GM23338 (cell line): ENCODE measurements around the gene HHATL. TPM values are rescaled to one million over a fixed set of nuclear protein-coding genes. Genes with fewer than 3 reads are reported as not detected.

ENCODE experiments used
- ATAC-seq: fragments of 200-7000 bp; cut with Tn5 transposase; 3 replicates; pipeline ENCODE4 v1.9.1; 2020
- DNase-seq: peaks from one replicate; pipeline ENCODE4 v3.0.0-alpha.2; 2015; ENCODE audit warnings: low spot score
- H2AFZ ChIP-seq: fragments of 200-600 bp; sonication (generic); 2 replicates; pipeline ENCODE4 v1.8.0; 2016; ENCODE audit warnings: antibody characterized with exemption, mild to moderate bottlenecking, moderate library complexity
- H3F3A ChIP-seq: fragments of 200-600 bp; sonication (generic); replicated peaks from 2 replicates; pipeline ENCODE4 v1.8.0; 2017; ENCODE audit warnings: antibody characterized with exemption, mixed run types, low read depth
- H3K27ac ChIP-seq: fragments of 200-600 bp; sonication (generic); 2 replicates; pipeline ENCODE4 v1.6.1; 2016; ENCODE audit warnings: low read depth
- H3K27me3 ChIP-seq: fragments of 200-600 bp; sonication (generic); 2 replicates; pipeline ENCODE4 v1.8.0; 2016; ENCODE audit warnings: mild to moderate bottlenecking, mixed run types, moderate library complexity; ENCODE audit not compliant: insufficient read depth
- H3K36me3 ChIP-seq: fragments of 200-600 bp; sonication (generic); 2 replicates; pipeline ENCODE4 v1.8.0; 2016; ENCODE audit warnings: mild to moderate bottlenecking; ENCODE audit not compliant: insufficient read depth
- H3K4me1 ChIP-seq: fragments of 200-600 bp; sonication (generic); 2 replicates; pipeline ENCODE4 v1.8.0; 2016; ENCODE audit warnings: mild to moderate bottlenecking, moderate library complexity; ENCODE audit not compliant: insufficient read depth
- H3K4me2 ChIP-seq: fragments of 200-600 bp; sonication (generic); 2 replicates; pipeline ENCODE4 v1.7.1; 2017; ENCODE audit warnings: mixed run types
- H3K4me3 ChIP-seq: fragments of 200-600 bp; sonication (generic); 2 replicates; pipeline ENCODE4 v1.6.1; 2016; ENCODE audit warnings: mixed run types
- H3K79me2 ChIP-seq: fragments of 200-600 bp; sonication (generic); replicated peaks from 2 replicates; pipeline ENCODE4 v1.8.0; 2017; ENCODE audit warnings: mild to moderate bottlenecking; ENCODE audit not compliant: insufficient read depth
- H3K9me2 ChIP-seq: fragments of 200-600 bp; sonication (generic); 2 replicates; pipeline ENCODE4 v1.8.0; 2017; ENCODE audit not compliant: insufficient read depth
- H4K20me1 ChIP-seq: fragments of 200-600 bp; sonication (generic); replicated peaks from 2 replicates; pipeline ENCODE4 v1.8.0; 2017; ENCODE audit warnings: mild to moderate bottlenecking; ENCODE audit not compliant: insufficient read depth
- H3K27ac Mint-ChIP-seq: 2 replicates; pipeline ENCODE4 v1.8.0; 2020; ENCODE audit warnings: inconsistent platforms, mild to moderate bottlenecking, moderate library complexity, mixed read lengths
- H3K27me3 Mint-ChIP-seq: 3 replicates; pipeline ENCODE4 v1.8.0; 2022; ENCODE audit warnings: low read depth, mild to moderate bottlenecking, moderate library complexity, mixed read lengths, inconsistent platforms; ENCODE audit not compliant: insufficient read depth, poor library complexity
- H3K36me3 Mint-ChIP-seq: 3 replicates; pipeline ENCODE4 v1.8.0; 2021; ENCODE audit warnings: low read depth, mild to moderate bottlenecking, inconsistent platforms, moderate library complexity, mixed read lengths
- H3K4me1 Mint-ChIP-seq: 3 replicates; pipeline ENCODE4 v1.8.0; 2020; ENCODE audit warnings: mild to moderate bottlenecking, inconsistent platforms, mixed read lengths
- H3K4me3 Mint-ChIP-seq: 3 replicates; pipeline ENCODE4 v1.8.0; 2021; ENCODE audit warnings: moderate library complexity, mild to moderate bottlenecking, inconsistent platforms, mixed read lengths
- H3K9me3 Mint-ChIP-seq: 3 replicates; pipeline ENCODE4 v1.8.0; 2020; ENCODE audit warnings: moderate library complexity, mild to moderate bottlenecking, inconsistent platforms, mixed read lengths
- CREB1 ChIP-seq: fragments of 250-450 bp; sonication (Bioruptor Pico); IDR thresholded peaks from 2 replicates; pipeline ENCODE4 v1.5.0; 2020; ENCODE audit warnings: low read depth, mild to moderate bottlenecking, moderate library complexity
- EZH2 ChIP-seq: fragments of 200-600 bp; sonication (generic); IDR thresholded peaks from one replicate; pipeline ENCODE4 v1.8.0; 2017; ENCODE audit warnings: antibody characterized with exemption, mild to moderate bottlenecking, low read depth; ENCODE audit not compliant: unreplicated experiment
- EZH2phosphoT487 ChIP-seq: fragments of 200-600 bp; sonication (generic); IDR thresholded peaks from one replicate; pipeline ENCODE4 v1.8.1; 2018; ENCODE audit warnings: antibody characterized with exemption; ENCODE audit not compliant: unreplicated experiment
- JUNB ChIP-seq: IDR thresholded peaks from one replicate; pipeline ENCODE4 v1.6.1; 2016; ENCODE audit warnings: antibody characterized with exemption; ENCODE audit not compliant: unreplicated experiment
- NANOG ChIP-seq: IDR thresholded peaks from 2 replicates; pipeline ENCODE4 v1.6.1; 2016; ENCODE audit warnings: antibody characterized with exemption, borderline replicate concordance
- POLR2AphosphoS5 ChIP-seq: IDR thresholded peaks from 2 replicates; pipeline ENCODE4 v1.6.1; 2016; ENCODE audit warnings: antibody characterized with exemption, low read depth
- ZNF114 ChIP-seq: fragments of 250-450 bp; sonication (Bioruptor Pico); IDR thresholded peaks from 2 replicates; pipeline ENCODE4 v1.5.0; 2020; ENCODE audit warnings: mild to moderate bottlenecking, moderate library complexity
- ZNF331 ChIP-seq: fragments of 250-450 bp; sonication (Bioruptor Pico); IDR thresholded peaks from 2 replicates; pipeline ENCODE4 v1.5.0; 2020; ENCODE audit warnings: low read depth, mild to moderate bottlenecking, moderate library complexity
- polyA plus RNA-seq: library from polyadenylated mRNA; unstranded; fragments of >200 nt; fragmentation: Nextera tagmentation; extraction: Ambion mirVana; gene quantifications from 2 replicates; pipeline ENCODE4 v1.2.1, GENCODE V29; 2016
- total RNA-seq: library from RNA; depleted of rRNA; stranded (reverse); fragments of >200 nt; shearing (Covaris generic); gene quantifications from 2 replicates; pipeline ENCODE4 v1.2.3, GENCODE V29; 2014
- TF ChIP-seq, protein P1 (sequence below): fragments of 250-450 bp; sonication (Bioruptor Pico); IDR thresholded peaks from 2 replicates; pipeline ENCODE4 v1.5.0; 2020; ENCODE audit warnings: mild to moderate bottlenecking, moderate library complexity
- TF ChIP-seq, protein P2 (sequence below), 2 experiments: fragments of 200-600 bp in 1 of 2; sonication (generic) in 1 of 2; conservative IDR thresholded peaks; 2 replicates each; pipeline versions ENCODE4 v1.5.1 to v1.6.1; 2016 to 2017; ENCODE audit warnings: antibody characterized with exemption in 2 of 2, low read depth in 2 of 2, mild to moderate bottlenecking in 2 of 2, moderate library complexity in 1 of 2
- TF ChIP-seq, protein P3 (sequence below): IDR thresholded peaks from 2 replicates; pipeline ENCODE4 v1.6.1; 2016; ENCODE audit warnings: antibody characterized with exemption

Gene HHATL
- total and polyA plus RNA-seq, 2 experiments from 2014 or later, result not detected

DNA sequence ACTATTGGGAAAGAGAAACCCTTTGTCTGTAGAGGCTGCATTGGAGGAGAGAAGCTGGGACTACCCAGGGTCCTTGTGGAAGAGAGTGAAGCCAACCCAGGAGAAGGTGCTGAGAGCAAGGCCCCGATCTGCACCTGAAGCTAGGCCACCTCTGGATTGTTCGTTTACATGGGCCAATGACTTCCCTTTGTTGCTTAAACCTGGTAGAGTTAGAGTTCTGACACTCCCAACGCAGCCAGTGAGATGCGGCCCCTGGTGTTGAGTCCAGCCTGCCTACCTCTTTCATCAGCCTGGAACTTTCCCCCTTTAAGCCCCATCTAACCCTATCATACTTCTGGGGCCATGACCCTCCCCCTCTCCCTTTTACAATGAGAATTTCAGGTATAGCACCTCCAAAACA is 39.7 kb upstream of the HHATL start (continued):
- TF ChIP-seq, protein P1, sequence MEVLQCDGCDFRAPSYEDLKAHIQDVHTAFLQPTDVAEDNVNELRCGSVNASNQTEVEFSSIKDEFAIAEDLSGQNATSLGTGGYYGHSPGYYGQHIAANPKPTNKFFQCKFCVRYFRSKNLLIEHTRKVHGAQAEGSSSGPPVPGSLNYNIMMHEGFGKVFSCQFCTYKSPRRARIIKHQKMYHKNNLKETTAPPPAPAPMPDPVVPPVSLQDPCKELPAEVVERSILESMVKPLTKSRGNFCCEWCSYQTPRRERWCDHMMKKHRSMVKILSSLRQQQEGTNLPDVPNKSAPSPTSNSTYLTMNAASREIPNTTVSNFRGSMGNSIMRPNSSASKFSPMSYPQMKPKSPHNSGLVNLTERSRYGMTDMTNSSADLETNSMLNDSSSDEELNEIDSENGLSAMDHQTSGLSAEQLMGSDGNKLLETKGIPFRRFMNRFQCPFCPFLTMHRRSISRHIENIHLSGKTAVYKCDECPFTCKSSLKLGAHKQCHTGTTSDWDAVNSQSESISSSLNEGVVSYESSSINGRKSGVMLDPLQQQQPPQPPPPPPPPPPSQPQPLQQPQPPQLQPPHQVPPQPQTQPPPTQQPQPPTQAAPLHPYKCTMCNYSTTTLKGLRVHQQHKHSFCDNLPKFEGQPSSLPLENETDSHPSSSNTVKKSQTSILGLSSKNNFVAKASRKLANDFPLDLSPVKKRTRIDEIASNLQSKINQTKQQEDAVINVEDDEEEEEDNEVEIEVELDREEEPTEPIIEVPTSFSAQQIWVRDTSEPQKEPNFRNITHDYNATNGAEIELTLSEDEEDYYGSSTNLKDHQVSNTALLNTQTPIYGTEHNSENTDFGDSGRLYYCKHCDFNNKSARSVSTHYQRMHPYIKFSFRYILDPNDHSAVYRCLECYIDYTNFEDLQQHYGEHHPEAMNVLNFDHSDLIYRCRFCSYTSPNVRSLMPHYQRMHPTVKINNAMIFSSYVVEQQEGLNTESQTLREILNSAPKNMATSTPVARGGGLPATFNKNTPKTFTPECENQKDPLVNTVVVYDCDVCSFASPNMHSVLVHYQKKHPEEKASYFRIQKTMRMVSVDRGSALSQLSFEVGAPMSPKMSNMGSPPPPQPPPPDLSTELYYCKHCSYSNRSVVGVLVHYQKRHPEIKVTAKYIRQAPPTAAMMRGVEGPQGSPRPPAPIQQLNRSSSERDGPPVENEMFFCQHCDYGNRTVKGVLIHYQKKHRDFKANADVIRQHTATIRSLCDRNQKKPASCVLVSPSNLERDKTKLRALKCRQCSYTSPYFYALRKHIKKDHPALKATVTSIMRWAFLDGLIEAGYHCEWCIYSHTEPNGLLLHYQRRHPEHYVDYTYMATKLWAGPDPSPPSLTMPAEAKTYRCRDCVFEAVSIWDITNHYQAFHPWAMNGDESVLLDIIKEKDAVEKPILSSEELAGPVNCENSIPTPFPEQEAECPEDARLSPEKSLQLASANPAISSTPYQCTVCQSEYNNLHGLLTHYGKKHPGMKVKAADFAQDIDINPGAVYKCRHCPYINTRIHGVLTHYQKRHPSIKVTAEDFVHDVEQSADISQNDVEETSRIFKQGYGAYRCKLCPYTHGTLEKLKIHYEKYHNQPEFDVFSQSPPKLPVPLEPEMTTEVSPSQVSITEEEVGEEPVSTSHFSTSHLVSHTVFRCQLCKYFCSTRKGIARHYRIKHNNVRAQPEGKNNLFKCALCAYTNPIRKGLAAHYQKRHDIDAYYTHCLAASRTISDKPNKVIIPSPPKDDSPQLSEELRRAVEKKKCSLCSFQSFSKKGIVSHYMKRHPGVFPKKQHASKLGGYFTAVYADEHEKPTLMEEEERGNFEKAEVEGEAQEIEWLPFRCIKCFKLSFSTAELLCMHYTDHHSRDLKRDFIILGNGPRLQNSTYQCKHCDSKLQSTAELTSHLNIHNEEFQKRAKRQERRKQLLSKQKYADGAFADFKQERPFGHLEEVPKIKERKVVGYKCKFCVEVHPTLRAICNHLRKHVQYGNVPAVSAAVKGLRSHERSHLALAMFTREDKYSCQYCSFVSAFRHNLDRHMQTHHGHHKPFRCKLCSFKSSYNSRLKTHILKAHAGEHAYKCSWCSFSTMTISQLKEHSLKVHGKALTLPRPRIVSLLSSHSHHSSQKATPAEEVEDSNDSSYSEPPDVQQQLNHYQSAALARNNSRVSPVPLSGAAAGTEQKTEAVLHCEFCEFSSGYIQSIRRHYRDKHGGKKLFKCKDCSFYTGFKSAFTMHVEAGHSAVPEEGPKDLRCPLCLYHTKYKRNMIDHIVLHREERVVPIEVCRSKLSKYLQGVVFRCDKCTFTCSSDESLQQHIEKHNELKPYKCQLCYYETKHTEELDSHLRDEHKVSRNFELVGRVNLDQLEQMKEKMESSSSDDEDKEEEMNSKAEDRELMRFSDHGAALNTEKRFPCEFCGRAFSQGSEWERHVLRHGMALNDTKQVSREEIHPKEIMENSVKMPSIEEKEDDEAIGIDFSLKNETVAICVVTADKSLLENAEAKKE (CRISPR knock-in tag), result no peak
- no peak for TF ChIP-seq EZH2phosphoT487

DNA sequence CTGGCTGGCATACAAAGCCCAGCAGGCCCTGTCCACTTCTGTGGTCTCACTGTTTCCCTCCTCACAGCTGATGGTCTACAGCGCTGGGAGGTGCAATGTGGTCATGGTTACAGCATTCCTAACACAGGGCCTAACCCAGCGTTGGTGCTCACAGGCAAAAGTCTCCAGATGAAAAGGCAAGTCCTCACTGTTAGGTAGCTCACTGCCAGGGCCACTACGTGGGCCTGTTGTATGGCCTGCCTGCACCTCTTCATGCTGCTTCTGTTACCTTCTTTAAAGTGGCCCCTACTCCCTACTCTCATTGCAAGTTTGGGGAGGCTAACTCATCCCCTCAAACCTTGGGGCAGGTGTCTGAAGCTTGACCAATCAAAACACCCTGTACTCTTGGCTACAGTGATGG is 39.2 kb upstream of the HHATL start:
- H3K27ac ChIP-seq, result no peak overlapping the region
- Mint-ChIP-seq H3K36me3 (no peaks in the 10 kb centered on the region), H3K9me3 (peaks cover 6% of the 10 kb centered on the region; the same call in 1 of the 3 replicates), H3K4me3 (no peak overlapping the region), H3K4me1 (peaks cover 12% of the 10 kb centered on the region; the same call in 1 of the 3 replicates), H3K27me3 (peaks cover 4% of the 10 kb centered on the region), H3K27ac (no peak overlapping the region)
- H3K36me3 ChIP-seq, result no peaks in the 10 kb centered on the region
- H3K4me2 ChIP-seq, result no peak overlapping the region
- H2AFZ ChIP-seq, result no peak overlapping the region
- no peaks in the 10 kb centered on the region for H3K4me1 ChIP-seq
- H3K4me3 ChIP-seq, result no peak overlapping the region
- ATAC-seq (no peak), DNase-seq (no peak)
- 0 out of 2 replicates have a peak, but pooled peaks cover 2% of the 10 kb centered on the region for H3K9me2 ChIP-seq
- no peaks in the 10 kb centered on the region for H3K79me2 ChIP-seq
- H3K27me3 ChIP-seq, result no peaks in the 10 kb centered on the region
- no peaks in the 10 kb centered on the region for H3F3A ChIP-seq
- no peaks in the 10 kb centered on the region for H4K20me1 ChIP-seq
- TF ChIP-seq JUNB, result no peak
- no peak for TF ChIP-seq CREB1 (CRISPR knock-in tag)
- TF ChIP-seq EZH2phosphoT487, result no peak
- no peak for TF ChIP-seq NANOG
- TF ChIP-seq, protein P2, sequence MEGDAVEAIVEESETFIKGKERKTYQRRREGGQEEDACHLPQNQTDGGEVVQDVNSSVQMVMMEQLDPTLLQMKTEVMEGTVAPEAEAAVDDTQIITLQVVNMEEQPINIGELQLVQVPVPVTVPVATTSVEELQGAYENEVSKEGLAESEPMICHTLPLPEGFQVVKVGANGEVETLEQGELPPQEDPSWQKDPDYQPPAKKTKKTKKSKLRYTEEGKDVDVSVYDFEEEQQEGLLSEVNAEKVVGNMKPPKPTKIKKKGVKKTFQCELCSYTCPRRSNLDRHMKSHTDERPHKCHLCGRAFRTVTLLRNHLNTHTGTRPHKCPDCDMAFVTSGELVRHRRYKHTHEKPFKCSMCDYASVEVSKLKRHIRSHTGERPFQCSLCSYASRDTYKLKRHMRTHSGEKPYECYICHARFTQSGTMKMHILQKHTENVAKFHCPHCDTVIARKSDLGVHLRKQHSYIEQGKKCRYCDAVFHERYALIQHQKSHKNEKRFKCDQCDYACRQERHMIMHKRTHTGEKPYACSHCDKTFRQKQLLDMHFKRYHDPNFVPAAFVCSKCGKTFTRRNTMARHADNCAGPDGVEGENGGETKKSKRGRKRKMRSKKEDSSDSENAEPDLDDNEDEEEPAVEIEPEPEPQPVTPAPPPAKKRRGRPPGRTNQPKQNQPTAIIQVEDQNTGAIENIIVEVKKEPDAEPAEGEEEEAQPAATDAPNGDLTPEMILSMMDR (conservative IDR thresholded peaks at IDR 0.05; ENCODE audit: low read depth in 2 of 2), result no peak
- TF ChIP-seq EZH2, result no peak
- no peak for TF ChIP-seq ZNF331 (CRISPR knock-in tag)
- TF ChIP-seq, protein P3, sequence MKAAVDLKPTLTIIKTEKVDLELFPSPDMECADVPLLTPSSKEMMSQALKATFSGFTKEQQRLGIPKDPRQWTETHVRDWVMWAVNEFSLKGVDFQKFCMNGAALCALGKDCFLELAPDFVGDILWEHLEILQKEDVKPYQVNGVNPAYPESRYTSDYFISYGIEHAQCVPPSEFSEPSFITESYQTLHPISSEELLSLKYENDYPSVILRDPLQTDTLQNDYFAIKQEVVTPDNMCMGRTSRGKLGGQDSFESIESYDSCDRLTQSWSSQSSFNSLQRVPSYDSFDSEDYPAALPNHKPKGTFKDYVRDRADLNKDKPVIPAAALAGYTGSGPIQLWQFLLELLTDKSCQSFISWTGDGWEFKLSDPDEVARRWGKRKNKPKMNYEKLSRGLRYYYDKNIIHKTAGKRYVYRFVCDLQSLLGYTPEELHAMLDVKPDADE, result no peak
- TF ChIP-seq ZNF114 (CRISPR knock-in tag), result no peak
- no peak for TF ChIP-seq POLR2AphosphoS5
